ENCODE measurements around the gene EXOC2.

- no peak for TF ChIP-seq ARNT (IDR thresholded peaks at IDR 0.05)
- TF ChIP-seq FOXM1 (IDR thresholded peaks at IDR 0.05; ENCODE audit: borderline replicate concordance), result no peak
These were observed 88.4 kb downstream of the EXOC2 start for GRCh38 chr6:604579-604978.
